AG04449 (cell line): ENCODE data around the gene PTPRE.

Experiments used
- CTCF ChIA-PET: fragments of 350-600 bp; formaldehyde crosslinking; extraction: SDS; loops from one replicate; lab custom pipeline; 2021; ENCODE audit warnings: antibody characterized with exemption; lab: Yijun Ruan, JAX
- POLR2A ChIA-PET: fragments of 400-600, 350-600 bp; formaldehyde crosslinking; extraction: SDS; loops from one replicate; lab custom pipeline; 2020; ENCODE audit warnings: antibody characterized with exemption, inconsistent platforms; lab: Yijun Ruan, JAX
- DNase-seq: peaks from one replicate; pipeline ENCODE4 v3.0.0-alpha.2; 2010; ENCODE audit warnings: low read depth, low spot score
- H3K4me3 ChIP-seq: 2 replicates; pipeline ENCODE4 v1.5.1; 2011; ENCODE audit warnings: low read depth, mild to moderate bottlenecking, control low read depth, low read length
- TF ChIP-seq, protein P1 (sequence below): IDR thresholded peaks from one replicate; pipeline ENCODE4 v1.5.1; 2011; ENCODE audit warnings: mild to moderate bottlenecking, moderate library complexity, low read length, control low read depth, inconsistent platforms; ENCODE audit not compliant: insufficient read depth; ENCODE audit errors: missing control alignments

PTPRE gene

DNA sequence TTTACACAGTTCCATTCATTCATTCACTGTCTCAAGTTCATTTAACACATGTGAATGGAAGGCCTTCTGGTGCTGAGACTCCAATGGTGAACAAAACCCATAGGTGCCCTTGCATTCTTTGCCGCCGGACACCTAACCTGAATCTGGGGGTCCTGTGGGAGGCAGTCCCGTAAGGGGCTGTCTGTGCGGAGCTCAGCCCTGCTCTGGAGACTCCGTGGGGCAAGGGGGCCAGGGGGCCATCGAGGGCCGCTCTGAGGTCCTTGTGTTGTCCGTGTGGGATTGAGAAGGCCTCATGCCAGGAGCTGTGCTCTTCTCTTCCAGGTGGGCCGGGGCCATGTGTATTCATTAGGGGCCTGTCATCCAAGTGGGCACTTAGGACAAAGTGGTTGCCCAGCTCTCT lies 15.3 kb downstream of the PTPRE start:
- POLR2A ChIA-PET, result no interaction called here
- TF ChIP-seq, protein P1, sequence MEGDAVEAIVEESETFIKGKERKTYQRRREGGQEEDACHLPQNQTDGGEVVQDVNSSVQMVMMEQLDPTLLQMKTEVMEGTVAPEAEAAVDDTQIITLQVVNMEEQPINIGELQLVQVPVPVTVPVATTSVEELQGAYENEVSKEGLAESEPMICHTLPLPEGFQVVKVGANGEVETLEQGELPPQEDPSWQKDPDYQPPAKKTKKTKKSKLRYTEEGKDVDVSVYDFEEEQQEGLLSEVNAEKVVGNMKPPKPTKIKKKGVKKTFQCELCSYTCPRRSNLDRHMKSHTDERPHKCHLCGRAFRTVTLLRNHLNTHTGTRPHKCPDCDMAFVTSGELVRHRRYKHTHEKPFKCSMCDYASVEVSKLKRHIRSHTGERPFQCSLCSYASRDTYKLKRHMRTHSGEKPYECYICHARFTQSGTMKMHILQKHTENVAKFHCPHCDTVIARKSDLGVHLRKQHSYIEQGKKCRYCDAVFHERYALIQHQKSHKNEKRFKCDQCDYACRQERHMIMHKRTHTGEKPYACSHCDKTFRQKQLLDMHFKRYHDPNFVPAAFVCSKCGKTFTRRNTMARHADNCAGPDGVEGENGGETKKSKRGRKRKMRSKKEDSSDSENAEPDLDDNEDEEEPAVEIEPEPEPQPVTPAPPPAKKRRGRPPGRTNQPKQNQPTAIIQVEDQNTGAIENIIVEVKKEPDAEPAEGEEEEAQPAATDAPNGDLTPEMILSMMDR, result no peak
- H3K4me3 ChIP-seq, result no peak overlapping the region
- CTCF ChIA-PET, result no interaction called here
- no peak for DNase-seq

DNA sequence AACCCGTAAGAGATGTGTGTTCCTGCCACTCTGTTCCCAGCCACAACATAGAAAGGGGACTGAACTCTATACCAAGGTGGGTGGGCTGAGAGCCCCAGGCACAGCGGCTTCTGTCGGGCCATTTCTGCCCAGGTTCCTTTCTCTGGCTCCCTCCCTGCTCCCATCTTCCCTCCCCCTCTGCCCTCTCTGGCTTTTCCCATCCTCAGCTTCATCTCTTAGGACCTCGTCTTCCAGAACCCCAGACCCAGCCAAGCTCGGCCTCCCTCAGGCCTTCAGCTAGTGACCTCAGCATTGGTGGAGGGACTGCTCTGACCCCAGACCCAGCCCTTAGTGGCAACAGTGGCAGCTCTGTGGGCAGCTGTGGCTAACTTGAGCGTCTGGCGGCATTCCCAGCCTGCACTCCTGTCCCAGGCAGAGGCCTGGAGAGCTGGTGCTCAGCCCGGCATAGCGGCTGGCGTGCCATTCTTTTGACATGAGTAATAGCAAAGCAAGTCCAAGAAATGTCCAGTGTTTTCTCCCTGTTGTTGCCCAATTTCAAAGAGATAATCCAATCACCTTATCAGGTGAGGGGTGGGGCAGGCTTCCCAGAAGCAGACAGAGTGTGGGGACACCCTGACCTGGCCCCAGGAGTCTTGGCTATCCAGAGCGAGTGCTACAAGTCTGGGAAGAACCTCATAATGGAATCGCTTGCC lies 15.9 kb downstream of the PTPRE start:
- ChIA-PET CTCF (no interaction called here), POLR2A (no interaction called here)
- DNase-seq, result no peak
- TF ChIP-seq, protein P1, result no peak
- H3K4me3 ChIP-seq, result no peak overlapping the region

DNA sequence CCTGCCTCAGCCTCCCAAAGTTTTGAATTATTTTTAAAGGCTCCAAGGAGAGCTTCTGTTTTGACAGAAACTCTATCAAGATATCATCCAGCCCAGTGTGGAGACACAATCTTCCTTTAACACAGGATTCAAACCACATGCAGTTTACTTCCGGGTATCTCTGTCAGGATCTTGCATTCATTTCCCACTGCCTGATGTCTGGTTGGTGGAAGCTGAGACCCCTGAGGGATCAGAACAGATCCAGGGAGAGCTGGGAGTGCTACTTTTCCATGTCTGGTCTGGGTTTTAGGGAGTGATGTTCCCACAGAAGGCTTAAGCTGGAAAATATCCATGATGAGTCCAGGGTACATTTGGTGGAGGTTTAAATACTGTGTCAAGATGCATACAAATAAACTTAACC lies 16.7 kb downstream of the PTPRE start:
- H3K4me3 ChIP-seq, result no peak overlapping the region
- no peak for DNase-seq
- CTCF ChIA-PET, result no interaction called here
- TF ChIP-seq, protein P1, result no peak
- POLR2A ChIA-PET, result no interaction called here

DNA sequence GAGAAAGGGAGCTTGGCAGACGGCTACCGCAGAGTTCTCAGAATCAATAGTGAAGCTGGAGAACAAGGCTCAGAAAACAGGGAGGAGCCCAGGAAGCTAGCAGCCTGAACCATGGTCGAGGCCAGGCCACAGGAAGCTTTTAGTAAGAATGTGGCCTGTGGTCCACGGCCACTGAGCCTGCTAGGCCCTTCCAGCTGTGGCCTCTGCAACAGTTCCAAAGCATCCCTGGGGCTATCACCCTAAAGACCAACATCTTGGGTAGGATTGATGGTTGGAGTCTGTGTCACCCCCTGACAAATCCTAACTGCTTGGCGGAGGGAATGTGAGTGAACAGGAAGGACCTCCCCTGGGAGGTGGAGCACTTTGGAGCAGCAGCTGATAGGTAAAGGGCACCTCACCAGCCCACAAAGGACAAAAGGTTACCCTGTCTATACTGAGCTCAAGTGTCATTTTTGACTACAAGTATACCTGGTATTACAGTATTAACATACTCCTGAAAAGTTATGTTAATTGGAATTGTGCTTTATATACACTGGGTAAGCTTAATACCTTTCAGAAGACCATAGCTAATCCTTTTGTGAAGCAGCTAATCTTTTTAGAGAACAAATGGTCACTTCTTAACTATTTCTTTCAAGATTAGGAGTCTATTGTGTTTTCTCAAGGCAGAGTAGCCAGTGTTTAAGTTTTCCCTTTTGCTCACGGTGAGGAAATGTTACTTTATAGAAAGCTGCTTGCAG lies 18.7 kb downstream of the PTPRE start:
- no peak for DNase-seq
- TF ChIP-seq, protein P1, result no peak
- POLR2A ChIA-PET, result no interaction called here
- H3K4me3 ChIP-seq, result no peak overlapping the region
- CTCF ChIA-PET, result no interaction called here

DNA sequence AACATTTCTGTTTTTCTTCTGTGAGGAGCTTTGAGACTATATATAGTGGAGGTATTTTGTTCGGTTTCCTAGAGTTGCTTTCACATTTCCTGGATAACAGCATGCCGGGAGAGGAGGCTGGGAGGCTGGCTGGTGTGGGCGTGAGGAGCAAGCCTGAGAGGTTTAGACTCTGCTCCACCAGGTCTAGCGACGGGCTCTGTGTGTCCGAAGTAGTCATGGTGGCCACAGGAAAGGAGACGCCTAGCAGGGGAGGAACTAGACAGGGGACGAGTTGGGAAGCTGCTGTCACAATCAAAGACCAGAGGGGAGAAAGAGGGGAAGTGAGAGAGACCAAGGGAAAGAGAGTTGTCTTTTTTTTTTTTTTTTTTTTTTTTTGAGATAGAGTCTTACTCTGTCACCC lies 19.6 kb downstream of the PTPRE start:
- TF ChIP-seq, protein P1, result no peak
- ChIA-PET CTCF (no interaction called here), POLR2A (no interaction called here)
- no peak for DNase-seq
- H3K4me3 ChIP-seq, result no peak overlapping the region

DNA sequence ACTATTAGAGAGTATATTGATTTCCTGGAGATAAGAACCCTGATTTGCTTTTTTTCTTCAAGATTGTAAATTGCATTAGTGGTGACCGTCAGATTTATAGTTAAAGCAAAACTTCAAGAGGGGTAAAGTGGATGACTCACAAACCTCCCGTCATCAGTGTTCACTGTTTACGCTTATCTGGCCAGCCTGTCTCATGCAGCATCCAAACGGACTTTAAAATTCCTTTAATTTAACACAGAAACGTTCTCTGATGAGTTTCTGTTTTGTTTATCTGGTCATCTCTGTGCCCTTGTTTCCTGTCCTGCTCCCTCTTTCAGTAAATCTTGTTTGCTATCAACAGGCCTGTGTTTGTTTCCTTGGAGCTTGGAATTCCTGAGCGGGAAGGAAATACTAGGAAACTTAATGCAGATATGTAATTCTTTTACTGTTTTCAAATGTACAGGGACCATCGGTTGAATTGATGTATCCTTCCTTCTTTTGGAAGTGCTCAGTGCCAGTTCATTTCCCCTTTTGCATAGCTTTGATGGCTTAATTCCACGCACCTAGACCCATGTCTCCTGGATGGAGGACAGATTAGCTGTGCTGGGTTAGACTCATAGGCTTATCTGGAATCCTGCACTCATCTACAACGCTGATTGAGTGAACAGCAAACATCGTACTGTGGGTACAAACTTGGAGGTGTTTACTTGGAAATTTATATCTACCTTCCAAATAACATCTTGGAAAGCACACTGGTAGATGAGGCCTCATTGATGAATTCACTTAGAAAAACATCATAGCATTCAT lies 21.3 kb downstream of the PTPRE start:
- POLR2A ChIA-PET, result no interaction called here

More for the DNA sequence above, 21.3 kb downstream of the PTPRE start:
- no peak overlapping the region for H3K4me3 ChIP-seq
- TF ChIP-seq, protein P1, result no peak
- DNase-seq, result no peak
- CTCF ChIA-PET, result no interaction called here
